DOHH2 (cell line): ENCODE measurements around the gene CACHD1.

Experiments
- EZH2phosphoT487 ChIP-seq: fragments of 200-600 bp; sonication (generic); IDR thresholded peaks from 2 replicates; pipeline ENCODE4 v1.6.1; 2017; ENCODE audit warnings: borderline replicate concordance, mild to moderate bottlenecking, antibody characterized with exemption, low read length, moderate library complexity, mixed read lengths
- TF ChIP-seq, protein P1 (sequence below): fragments of 200-600 bp; sonication (generic); IDR thresholded peaks from one replicate; pipeline ENCODE4 v1.5.1; 2014; ENCODE audit warnings: antibody characterized with exemption, mild to moderate bottlenecking, low read depth, low read length; ENCODE audit not compliant: poor library complexity, severe bottlenecking

- TF ChIP-seq, protein P1, sequence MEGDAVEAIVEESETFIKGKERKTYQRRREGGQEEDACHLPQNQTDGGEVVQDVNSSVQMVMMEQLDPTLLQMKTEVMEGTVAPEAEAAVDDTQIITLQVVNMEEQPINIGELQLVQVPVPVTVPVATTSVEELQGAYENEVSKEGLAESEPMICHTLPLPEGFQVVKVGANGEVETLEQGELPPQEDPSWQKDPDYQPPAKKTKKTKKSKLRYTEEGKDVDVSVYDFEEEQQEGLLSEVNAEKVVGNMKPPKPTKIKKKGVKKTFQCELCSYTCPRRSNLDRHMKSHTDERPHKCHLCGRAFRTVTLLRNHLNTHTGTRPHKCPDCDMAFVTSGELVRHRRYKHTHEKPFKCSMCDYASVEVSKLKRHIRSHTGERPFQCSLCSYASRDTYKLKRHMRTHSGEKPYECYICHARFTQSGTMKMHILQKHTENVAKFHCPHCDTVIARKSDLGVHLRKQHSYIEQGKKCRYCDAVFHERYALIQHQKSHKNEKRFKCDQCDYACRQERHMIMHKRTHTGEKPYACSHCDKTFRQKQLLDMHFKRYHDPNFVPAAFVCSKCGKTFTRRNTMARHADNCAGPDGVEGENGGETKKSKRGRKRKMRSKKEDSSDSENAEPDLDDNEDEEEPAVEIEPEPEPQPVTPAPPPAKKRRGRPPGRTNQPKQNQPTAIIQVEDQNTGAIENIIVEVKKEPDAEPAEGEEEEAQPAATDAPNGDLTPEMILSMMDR: no peak
- no peak for TF ChIP-seq EZH2phosphoT487
Observed at GRCh38 chr1:64466033-64466432, 3.9 kb upstream of the CACHD1 start.
